WTC11 (cell line): ENCODE measurements around the gene JAKMIP1. TPM values are rescaled to one million over a fixed set of nuclear protein-coding genes. Genes with fewer than 3 reads are reported as not detected.

ENCODE experiments used
- ATAC-seq: fragments of 200-7000 bp; cut with Tn5 transposase; 2 replicates; pipeline ENCODE4 v1.10.0; 2021; ENCODE audit warnings: mild to moderate bottlenecking, moderate library complexity
- CTCF ChIA-PET: fragments of 300-600 bp; sonication (Branson Sonifier 250); formaldehyde crosslinking; loops from one replicate; lab custom pipeline; 2021; ENCODE audit warnings: antibody characterized with exemption; lab: Charles Lee
- POLR2A ChIA-PET: fragments of 350-600 bp; sonication (Branson Sonifier 250); formaldehyde crosslinking; loops from one replicate; lab custom pipeline; 2021; ENCODE audit warnings: antibody characterized with exemption; lab: Charles Lee
- DNase-seq: peaks from one replicate; pipeline ENCODE4 v3.0.0; 2021; ENCODE audit warnings: low spot score
- H3K27ac Mint-ChIP-seq: 2 replicates; pipeline ENCODE4 v1.8.0; 2021; ENCODE audit warnings: mixed read lengths
- H3K27me3 Mint-ChIP-seq: 2 replicates; pipeline ENCODE4 v1.8.0; 2021; ENCODE audit warnings: low read depth, mild to moderate bottlenecking, moderate library complexity, mixed read lengths
- H3K36me3 Mint-ChIP-seq: 2 replicates; pipeline ENCODE4 v1.8.0; 2021; ENCODE audit warnings: mixed read lengths
- H3K4me1 Mint-ChIP-seq: 2 replicates; pipeline ENCODE4 v1.8.0; 2022; ENCODE audit warnings: mixed read lengths
- H3K4me3 Mint-ChIP-seq: 2 replicates; pipeline ENCODE4 v1.8.0; 2021; ENCODE audit warnings: mild to moderate bottlenecking, moderate library complexity, mixed read lengths
- H3K9me3 Mint-ChIP-seq: 2 replicates; pipeline ENCODE4 v1.8.0; 2021; ENCODE audit warnings: mixed read lengths
- ATF1 ChIP-seq: sonication (generic); formaldehyde crosslinking; IDR thresholded peaks from 2 replicates; pipeline ENCODE4 v1.8.1; 2023; ENCODE audit warnings: mild to moderate bottlenecking, moderate library complexity, missing genetic modification reagents
- ESRRA ChIP-seq: sonication (generic); formaldehyde crosslinking; IDR thresholded peaks from 2 replicates; pipeline ENCODE4 v1.8.1; 2022; ENCODE audit warnings: mild to moderate bottlenecking, missing genetic modification reagents, borderline replicate concordance
- HMGA2 ChIP-seq: fragments of 250-450 bp; sonication (Bioruptor Pico); IDR thresholded peaks from 2 replicates; pipeline ENCODE4 v1.4.0; 2021; ENCODE audit warnings: mild to moderate bottlenecking, moderate library complexity
- IRF2 ChIP-seq: sonication (generic); formaldehyde crosslinking; IDR thresholded peaks from 2 replicates; pipeline ENCODE4 v1.8.0; 2022; ENCODE audit warnings: low read depth, missing genetic modification reagents, borderline replicate concordance
- JUN ChIP-seq: sonication (generic); formaldehyde crosslinking; IDR thresholded peaks from 2 replicates; pipeline ENCODE4 v1.8.0; 2023; ENCODE audit warnings: mild to moderate bottlenecking, missing genetic modification reagents
- KAT7 ChIP-seq: sonication (generic); formaldehyde crosslinking; IDR thresholded peaks from 2 replicates; pipeline ENCODE4 v1.8.1; 2023; ENCODE audit warnings: missing genetic modification reagents, mild to moderate bottlenecking, borderline replicate concordance
- NFATC4 ChIP-seq: fragments of 250-450 bp; sonication (Bioruptor Pico); IDR thresholded peaks from 2 replicates; pipeline ENCODE4 v1.9.0; 2021; ENCODE audit warnings: mild to moderate bottlenecking
- NFYB ChIP-seq: sonication (generic); formaldehyde crosslinking; conservative IDR thresholded peaks from 2 replicates; pipeline ENCODE4 v1.8.0; 2022; ENCODE audit warnings: low read depth, missing genetic modification reagents
- NR1H2 ChIP-seq: sonication (generic); formaldehyde crosslinking; IDR thresholded peaks from 2 replicates; pipeline ENCODE4 v1.9.0; 2021; ENCODE audit warnings: mild to moderate bottlenecking, moderate library complexity, missing genetic modification reagents
- NR2C2 ChIP-seq: sonication (generic); formaldehyde crosslinking; IDR thresholded peaks from 2 replicates; pipeline ENCODE4 v1.8.0; 2022; ENCODE audit warnings: mild to moderate bottlenecking, missing genetic modification reagents
- SMAD3 ChIP-seq: sonication (generic); formaldehyde crosslinking; IDR thresholded peaks from 2 replicates; pipeline ENCODE4 v1.8.0; 2022; ENCODE audit warnings: missing genetic modification reagents, mild to moderate bottlenecking, borderline replicate concordance
- SP1 ChIP-seq: sonication (generic); formaldehyde crosslinking; conservative IDR thresholded peaks from 2 replicates; pipeline ENCODE4 v1.8.1; 2022; ENCODE audit warnings: missing genetic modification reagents
- ZNF232 ChIP-seq: sonication (generic); formaldehyde crosslinking; IDR thresholded peaks from 2 replicates; pipeline ENCODE4 v1.8.0; 2022; ENCODE audit warnings: mild to moderate bottlenecking, missing genetic modification reagents
- total RNA-seq: library from RNA; stranded (reverse); gene quantifications from 3 replicates; pipeline ENCODE4 v1.2.3, GENCODE V29; 2021
- TF ChIP-seq, protein P1 (sequence below): fragments of 250-450 bp; sonication (Bioruptor Pico); conservative IDR thresholded peaks from 2 replicates; pipeline ENCODE4 v1.9.0; 2021; ENCODE audit warnings: mild to moderate bottlenecking
- TF ChIP-seq, protein P2 (sequence below): sonication (generic); formaldehyde crosslinking; IDR thresholded peaks from 2 replicates; pipeline ENCODE4 v1.8.1; 2023; ENCODE audit warnings: mild to moderate bottlenecking, missing genetic modification reagents, moderate library complexity
- TF ChIP-seq, protein P3 (sequence below): sonication (generic); formaldehyde crosslinking; IDR thresholded peaks from 2 replicates; pipeline ENCODE4 v1.8.0; 2022; ENCODE audit warnings: mild to moderate bottlenecking, missing genetic modification reagents
- TF ChIP-seq, protein P4 (sequence below): sonication (generic); formaldehyde crosslinking; IDR thresholded peaks from 2 replicates; pipeline ENCODE4 v1.8.1; 2023; ENCODE audit warnings: mild to moderate bottlenecking, missing genetic modification reagents, borderline replicate concordance
- TF ChIP-seq, protein P5 (sequence below): sonication (generic); formaldehyde crosslinking; IDR thresholded peaks from 2 replicates; pipeline ENCODE4 v1.8.0; 2022; ENCODE audit warnings: mild to moderate bottlenecking, missing genetic modification reagents
- TF ChIP-seq, protein P6 (sequence below): sonication (generic); formaldehyde crosslinking; IDR thresholded peaks from 2 replicates; pipeline ENCODE4 v1.8.1; 2023; ENCODE audit warnings: mild to moderate bottlenecking, missing genetic modification reagents
- TF ChIP-seq, protein P7 (sequence below): sonication (generic); formaldehyde crosslinking; IDR thresholded peaks from 2 replicates; pipeline ENCODE4 v1.8.1; 2022; ENCODE audit warnings: low read depth, missing genetic modification reagents, borderline replicate concordance

JAKMIP1 gene
- total RNA-seq, 1 experiment from 2014 or later, result 4.0 TPM

DNA sequence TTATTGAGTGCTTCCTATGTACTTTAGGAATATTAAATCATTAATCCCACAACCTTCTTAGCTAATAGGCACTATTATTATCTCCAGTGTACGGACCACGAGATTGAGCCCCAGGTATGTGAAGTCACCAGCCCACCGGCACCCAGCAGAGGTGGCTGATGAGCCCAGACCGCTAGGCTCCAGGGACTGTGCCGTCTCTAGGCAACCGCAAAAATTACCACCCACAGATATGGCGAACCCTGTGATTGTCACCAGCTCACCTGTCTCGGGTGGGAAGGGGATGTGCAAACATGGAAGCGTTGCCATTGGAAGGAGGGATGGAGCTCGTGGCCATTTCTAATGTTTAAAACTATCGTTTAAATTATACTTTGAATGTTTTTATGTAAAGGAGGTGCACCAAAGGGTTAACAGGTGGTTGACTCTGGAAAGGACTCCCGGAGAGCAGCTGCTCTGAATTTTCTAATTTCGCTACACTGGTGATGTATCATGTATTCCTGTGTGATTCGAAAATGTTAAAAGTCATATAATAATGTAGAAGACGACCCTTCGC is 21.0 kb upstream of the JAKMIP1 start (continued):
- no peak for TF ChIP-seq HMGA2

DNA sequence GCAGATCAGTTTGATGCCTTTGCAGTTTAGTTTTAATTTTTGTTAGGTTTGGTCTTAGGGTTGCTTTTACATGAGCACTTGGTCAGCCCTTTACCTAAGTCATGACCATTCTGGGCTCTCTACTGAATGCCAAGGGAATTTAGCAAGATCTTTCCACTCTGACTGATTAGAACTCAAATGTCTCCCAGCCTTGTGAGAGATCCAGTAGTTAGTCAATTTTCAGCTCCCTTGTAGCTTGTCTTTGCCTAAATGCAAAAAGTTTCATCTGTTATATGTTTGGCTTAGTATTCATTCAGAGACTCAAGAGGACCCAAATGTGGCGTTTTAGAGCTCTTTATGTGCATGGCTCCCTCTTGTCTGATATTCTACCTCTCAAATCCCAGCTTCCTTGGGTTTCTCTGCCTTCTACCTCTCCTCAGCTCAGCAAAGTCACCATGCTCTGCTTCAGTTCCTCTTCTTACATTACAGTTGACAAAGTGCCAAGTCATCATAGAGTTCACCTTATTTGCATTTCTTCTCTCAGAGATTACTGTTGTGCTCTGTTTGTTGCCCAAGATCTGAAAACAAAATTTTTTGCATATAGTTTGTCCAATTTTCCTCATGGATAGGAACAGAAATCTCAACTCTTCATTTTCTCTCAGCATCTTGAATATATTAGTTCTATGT is 17.5 kb upstream of the JAKMIP1 start:
- Mint-ChIP-seq H3K27ac (no peak overlapping the region), H3K36me3 (no peaks in the 10 kb centered on the region), H3K9me3 (peaks cover 13% of the 10 kb centered on the region), H3K4me1 (no peaks in the 10 kb centered on the region), H3K4me3 (no peak overlapping the region), H3K27me3 (peaks cover 61% of the 10 kb centered on the region)
- ATAC-seq (no peak), DNase-seq (no peak)
- ChIA-PET CTCF (no interaction called here), POLR2A (no interaction called here)
- no peak for TF ChIP-seq KAT7 (CRISPR knock-in tag)
- no peak for TF ChIP-seq JUN (CRISPR knock-in tag)
- TF ChIP-seq, protein P1, sequence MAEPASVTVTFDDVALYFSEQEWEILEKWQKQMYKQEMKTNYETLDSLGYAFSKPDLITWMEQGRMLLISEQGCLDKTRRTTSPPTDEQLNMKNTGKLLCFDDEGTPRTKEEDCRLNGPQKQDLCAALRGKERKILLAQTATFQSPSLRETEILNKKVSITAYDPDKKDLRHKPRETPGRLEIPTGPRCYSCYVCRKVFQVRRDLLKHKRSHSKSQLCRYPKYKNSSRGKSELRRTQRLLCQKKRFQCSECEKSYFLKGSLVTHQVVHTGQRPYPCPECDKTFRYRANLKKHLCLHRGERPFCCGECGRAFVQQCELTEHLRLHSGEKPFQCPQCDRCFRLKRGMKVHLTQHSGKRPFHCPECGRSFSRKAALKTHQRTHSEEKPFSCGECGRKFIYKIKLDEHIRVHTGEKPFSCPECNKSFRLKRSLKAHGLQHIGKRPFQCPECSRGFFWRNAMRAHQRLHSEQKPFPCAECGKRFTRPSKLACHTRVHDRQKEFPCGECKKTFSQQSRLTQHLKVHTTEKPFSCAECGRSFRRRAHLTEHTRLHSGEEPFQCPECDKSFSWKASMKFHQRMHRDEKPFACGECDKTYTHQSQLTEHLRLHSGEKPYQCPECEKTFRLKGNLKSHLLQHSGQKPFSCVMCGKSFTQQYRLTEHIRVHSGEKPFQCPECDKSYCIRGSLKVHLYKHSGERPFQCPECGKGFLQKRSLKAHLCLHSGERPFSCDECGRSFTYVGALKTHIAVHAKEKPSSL (CRISPR knock-in tag), result no peak
- TF ChIP-seq, protein P2, sequence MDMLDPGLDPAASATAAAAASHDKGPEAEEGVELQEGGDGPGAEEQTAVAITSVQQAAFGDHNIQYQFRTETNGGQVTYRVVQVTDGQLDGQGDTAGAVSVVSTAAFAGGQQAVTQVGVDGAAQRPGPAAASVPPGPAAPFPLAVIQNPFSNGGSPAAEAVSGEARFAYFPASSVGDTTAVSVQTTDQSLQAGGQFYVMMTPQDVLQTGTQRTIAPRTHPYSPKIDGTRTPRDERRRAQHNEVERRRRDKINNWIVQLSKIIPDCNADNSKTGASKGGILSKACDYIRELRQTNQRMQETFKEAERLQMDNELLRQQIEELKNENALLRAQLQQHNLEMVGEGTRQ (CRISPR knock-in tag), result no peak
- no peak for TF ChIP-seq ESRRA
- no peak for TF ChIP-seq NR2C2 (CRISPR knock-in tag)
- TF ChIP-seq NFYB, result no peak
- TF ChIP-seq, protein P3, sequence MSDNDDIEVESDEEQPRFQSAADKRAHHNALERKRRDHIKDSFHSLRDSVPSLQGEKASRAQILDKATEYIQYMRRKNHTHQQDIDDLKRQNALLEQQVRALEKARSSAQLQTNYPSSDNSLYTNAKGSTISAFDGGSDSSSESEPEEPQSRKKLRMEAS (CRISPR knock-in tag), result no peak
- no peak for TF ChIP-seq ATF1 (CRISPR knock-in tag)
- no peak for TF ChIP-seq NFATC4
- TF ChIP-seq, protein P4, sequence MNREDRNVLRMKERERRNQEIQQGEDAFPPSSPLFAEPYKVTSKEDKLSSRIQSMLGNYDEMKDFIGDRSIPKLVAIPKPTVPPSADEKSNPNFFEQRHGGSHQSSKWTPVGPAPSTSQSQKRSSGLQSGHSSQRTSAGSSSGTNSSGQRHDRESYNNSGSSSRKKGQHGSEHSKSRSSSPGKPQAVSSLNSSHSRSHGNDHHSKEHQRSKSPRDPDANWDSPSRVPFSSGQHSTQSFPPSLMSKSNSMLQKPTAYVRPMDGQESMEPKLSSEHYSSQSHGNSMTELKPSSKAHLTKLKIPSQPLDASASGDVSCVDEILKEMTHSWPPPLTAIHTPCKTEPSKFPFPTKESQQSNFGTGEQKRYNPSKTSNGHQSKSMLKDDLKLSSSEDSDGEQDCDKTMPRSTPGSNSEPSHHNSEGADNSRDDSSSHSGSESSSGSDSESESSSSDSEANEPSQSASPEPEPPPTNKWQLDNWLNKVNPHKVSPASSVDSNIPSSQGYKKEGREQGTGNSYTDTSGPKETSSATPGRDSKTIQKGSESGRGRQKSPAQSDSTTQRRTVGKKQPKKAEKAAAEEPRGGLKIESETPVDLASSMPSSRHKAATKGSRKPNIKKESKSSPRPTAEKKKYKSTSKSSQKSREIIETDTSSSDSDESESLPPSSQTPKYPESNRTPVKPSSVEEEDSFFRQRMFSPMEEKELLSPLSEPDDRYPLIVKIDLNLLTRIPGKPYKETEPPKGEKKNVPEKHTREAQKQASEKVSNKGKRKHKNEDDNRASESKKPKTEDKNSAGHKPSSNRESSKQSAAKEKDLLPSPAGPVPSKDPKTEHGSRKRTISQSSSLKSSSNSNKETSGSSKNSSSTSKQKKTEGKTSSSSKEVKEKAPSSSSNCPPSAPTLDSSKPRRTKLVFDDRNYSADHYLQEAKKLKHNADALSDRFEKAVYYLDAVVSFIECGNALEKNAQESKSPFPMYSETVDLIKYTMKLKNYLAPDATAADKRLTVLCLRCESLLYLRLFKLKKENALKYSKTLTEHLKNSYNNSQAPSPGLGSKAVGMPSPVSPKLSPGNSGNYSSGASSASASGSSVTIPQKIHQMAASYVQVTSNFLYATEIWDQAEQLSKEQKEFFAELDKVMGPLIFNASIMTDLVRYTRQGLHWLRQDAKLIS, result no peak
- TF ChIP-seq SMAD3 (CRISPR knock-in tag), result no peak

DNA sequence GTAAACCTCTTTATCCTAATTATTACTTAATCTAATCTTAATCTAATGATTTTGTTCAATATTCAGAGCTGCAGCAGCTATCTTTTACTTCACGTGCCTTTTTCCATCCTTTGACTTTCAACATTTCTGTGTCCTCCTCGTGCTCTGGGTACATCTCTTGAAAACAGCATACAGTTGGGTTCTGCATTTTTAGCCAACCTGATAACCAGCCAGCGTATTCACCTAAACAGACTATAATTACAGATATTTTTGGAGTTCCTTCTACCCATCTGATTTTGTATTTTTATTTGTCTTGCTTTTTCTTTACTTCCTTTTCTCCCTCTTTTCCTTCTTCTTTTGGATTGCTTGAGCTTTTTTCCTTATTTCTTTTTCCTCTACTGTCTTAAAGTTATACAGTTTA is 16.2 kb upstream of the JAKMIP1 start:
- H3K9me3 Mint-ChIP-seq, result peaks cover 9% of the 10 kb centered on the region
- H3K36me3 Mint-ChIP-seq, result no peaks in the 10 kb centered on the region
- no peak overlapping the region for H3K4me3 Mint-ChIP-seq
- peaks cover 57% of the 10 kb centered on the region for H3K27me3 Mint-ChIP-seq
- ChIA-PET POLR2A (no interaction called here), CTCF (no interaction called here)
- ATAC-seq (no peak), DNase-seq (no peak)
- no peak overlapping the region for H3K27ac Mint-ChIP-seq
- no peaks in the 10 kb centered on the region for H3K4me1 Mint-ChIP-seq
- TF ChIP-seq, protein P5, sequence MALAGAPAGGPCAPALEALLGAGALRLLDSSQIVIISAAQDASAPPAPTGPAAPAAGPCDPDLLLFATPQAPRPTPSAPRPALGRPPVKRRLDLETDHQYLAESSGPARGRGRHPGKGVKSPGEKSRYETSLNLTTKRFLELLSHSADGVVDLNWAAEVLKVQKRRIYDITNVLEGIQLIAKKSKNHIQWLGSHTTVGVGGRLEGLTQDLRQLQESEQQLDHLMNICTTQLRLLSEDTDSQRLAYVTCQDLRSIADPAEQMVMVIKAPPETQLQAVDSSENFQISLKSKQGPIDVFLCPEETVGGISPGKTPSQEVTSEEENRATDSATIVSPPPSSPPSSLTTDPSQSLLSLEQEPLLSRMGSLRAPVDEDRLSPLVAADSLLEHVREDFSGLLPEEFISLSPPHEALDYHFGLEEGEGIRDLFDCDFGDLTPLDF, result no peak
- TF ChIP-seq NR2C2 (CRISPR knock-in tag), result no peak
- TF ChIP-seq SP1, result no peak
- TF ChIP-seq NR1H2 (CRISPR knock-in tag), result no peak
- TF ChIP-seq ATF1 (CRISPR knock-in tag), result no peak
- no peak for TF ChIP-seq IRF2 (CRISPR knock-in tag)
- TF ChIP-seq ZNF232, result no peak
- TF ChIP-seq, protein P6, sequence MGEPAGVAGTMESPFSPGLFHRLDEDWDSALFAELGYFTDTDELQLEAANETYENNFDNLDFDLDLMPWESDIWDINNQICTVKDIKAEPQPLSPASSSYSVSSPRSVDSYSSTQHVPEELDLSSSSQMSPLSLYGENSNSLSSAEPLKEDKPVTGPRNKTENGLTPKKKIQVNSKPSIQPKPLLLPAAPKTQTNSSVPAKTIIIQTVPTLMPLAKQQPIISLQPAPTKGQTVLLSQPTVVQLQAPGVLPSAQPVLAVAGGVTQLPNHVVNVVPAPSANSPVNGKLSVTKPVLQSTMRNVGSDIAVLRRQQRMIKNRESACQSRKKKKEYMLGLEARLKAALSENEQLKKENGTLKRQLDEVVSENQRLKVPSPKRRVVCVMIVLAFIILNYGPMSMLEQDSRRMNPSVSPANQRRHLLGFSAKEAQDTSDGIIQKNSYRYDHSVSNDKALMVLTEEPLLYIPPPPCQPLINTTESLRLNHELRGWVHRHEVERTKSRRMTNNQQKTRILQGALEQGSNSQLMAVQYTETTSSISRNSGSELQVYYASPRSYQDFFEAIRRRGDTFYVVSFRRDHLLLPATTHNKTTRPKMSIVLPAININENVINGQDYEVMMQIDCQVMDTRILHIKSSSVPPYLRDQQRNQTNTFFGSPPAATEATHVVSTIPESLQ, result no peak
- TF ChIP-seq, protein P7, sequence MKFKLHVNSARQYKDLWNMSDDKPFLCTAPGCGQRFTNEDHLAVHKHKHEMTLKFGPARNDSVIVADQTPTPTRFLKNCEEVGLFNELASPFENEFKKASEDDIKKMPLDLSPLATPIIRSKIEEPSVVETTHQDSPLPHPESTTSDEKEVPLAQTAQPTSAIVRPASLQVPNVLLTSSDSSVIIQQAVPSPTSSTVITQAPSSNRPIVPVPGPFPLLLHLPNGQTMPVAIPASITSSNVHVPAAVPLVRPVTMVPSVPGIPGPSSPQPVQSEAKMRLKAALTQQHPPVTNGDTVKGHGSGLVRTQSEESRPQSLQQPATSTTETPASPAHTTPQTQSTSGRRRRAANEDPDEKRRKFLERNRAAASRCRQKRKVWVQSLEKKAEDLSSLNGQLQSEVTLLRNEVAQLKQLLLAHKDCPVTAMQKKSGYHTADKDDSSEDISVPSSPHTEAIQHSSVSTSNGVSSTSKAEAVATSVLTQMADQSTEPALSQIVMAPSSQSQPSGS (CRISPR knock-in tag), result no peak
